Activated CD4-positive, alpha-beta T cell treated with anti-CD3 and anti-CD28 coated beads for 36 hours (primary cell): ENCODE results near the gene SH2D2A. TPM values are rescaled to one million over a fixed set of nuclear protein-coding genes. Genes with fewer than 3 reads are reported as not detected.

Experiments used
- ATAC-seq: fragments of 200-7000 bp; cut with Tn5 transposase; one replicate; pipeline ENCODE4 v1.10.0; 2021; ENCODE audit warnings: mild to moderate bottlenecking, moderate library complexity
- CTCF ChIA-PET: fragments of 350-600 bp; sonication (Branson Sonifier 250); formaldehyde crosslinking; loops from one replicate; lab custom pipeline; 2021; ENCODE audit warnings: antibody characterized with exemption; lab: Charles Lee
- POLR2A ChIA-PET: fragments of 350-600 bp; sonication (Branson Sonifier 250); formaldehyde crosslinking; loops from one replicate; lab custom pipeline; 2021; ENCODE audit warnings: antibody characterized with exemption, inconsistent platforms; lab: Charles Lee
- DNase-seq: peaks from one replicate; pipeline ENCODE4 v3.0.0-alpha.2; 2020
- H3K27ac Mint-ChIP-seq: one replicate; pipeline ENCODE4 v1.8.0; 2021; ENCODE audit warnings: mixed read lengths
- H3K27me3 Mint-ChIP-seq: one replicate; pipeline ENCODE4 v1.8.0; 2021; ENCODE audit warnings: mixed read lengths
- H3K36me3 Mint-ChIP-seq: one replicate; pipeline ENCODE4 v1.8.0; 2021; ENCODE audit warnings: low read depth, mixed read lengths
- H3K4me1 Mint-ChIP-seq: one replicate; pipeline ENCODE4 v1.8.0; 2021; ENCODE audit warnings: mixed read lengths
- H3K4me3 Mint-ChIP-seq: one replicate; pipeline ENCODE4 v1.8.0; 2021; ENCODE audit warnings: mild to moderate bottlenecking, moderate library complexity, mixed read lengths
- H3K9me3 Mint-ChIP-seq: one replicate; pipeline ENCODE4 v1.8.0; 2021; ENCODE audit warnings: low read depth, mixed read lengths
- intact Hi-C, 2 experiments: fragments of 100-400 bp; cut with DNase I in 1 of 2; cut with micrococcal nuclease in 1 of 2; formaldehyde crosslinking; loops; one replicate each; pipeline versions ENCODE4 v1.14.2 to v1.15.1; 2022 to 2024; cut with DNase I, micrococcal nuclease
- total RNA-seq, 2 experiments: library from RNA; stranded (reverse); gene quantifications; one replicate each; pipeline ENCODE4 v1.2.3, GENCODE V29; 2021

Gene SH2D2A
- total RNA-seq, 2 experiments from 2014 or later, result 189 to 211 TPM

DNA sequence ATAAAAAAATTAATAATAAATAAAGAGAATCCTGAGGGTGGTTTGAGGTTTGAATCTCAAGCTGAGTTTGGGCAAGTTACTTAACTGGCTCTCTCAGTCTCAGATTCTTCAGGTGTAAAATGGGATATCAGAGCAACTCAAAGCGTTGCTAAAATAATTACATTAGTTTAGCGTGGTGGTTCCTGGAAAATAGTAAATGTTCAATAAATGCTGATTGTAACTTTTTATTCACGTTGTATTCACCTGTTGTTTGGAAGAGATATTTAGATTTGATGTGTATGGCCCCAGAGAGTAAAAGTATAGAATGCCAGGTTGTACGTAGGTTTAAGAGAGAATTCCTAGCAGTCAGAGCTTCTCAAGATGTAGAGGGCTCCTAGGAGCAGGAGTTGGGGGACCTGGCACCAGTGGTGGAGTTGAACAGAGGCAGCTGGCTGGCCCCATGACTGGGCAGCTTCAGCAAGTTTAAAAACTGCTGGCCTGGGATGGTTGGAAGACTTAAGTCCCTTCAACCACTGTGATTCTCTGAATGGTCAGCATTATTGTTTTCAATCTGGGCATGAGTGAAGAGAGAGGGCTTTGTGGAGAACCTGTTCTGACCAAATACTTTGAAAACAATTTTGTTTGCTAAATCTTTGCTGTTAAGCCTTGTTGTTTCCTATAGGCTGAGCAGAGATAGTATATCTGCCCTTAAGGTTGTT is 26.9 kb downstream of the SH2D2A start:
- DNase-seq, result no peak
- intact Hi-C loops, result no loop called here
- Mint-ChIP-seq H3K9me3 (no peaks in the 10 kb centered on the region), H3K4me1 (peaks cover 5% of the 10 kb centered on the region), H3K36me3 (peaks cover 52% of the 10 kb centered on the region), H3K27me3 (no peaks in the 10 kb centered on the region), H3K4me3 (no peak overlapping the region), H3K27ac (peak overlapping the region; percentile 11)
- ChIA-PET POLR2A (no interaction called here), CTCF (interaction anchor here (0.9 to 2.0 kb wide), 5 partner anchors 9 to 133 kb away, joined by 3 to 8 read pairs (median 3); no protein-coding TSS in a partner anchor)
- ATAC-seq, result no peak

DNA sequence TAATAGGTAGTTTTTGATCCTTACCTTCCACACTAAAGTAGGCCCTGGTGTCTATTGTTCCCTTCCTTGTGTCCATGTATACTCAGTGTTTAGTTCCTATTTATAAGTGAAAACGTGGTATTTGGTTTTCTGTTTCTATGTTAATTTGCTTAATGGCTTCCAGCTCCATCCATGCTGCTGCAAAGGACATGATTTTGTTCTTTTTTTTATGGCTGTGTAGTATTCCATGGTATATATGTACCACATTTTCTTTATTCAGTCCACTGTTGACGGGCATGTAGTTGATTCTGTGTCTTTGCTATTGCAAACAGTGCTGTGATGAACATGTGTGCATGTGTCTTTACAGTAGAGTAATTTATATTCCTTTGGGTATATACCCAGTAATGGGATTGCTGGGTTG is 28.5 kb downstream of the SH2D2A start:
- H3K4me3 Mint-ChIP-seq, result no peak overlapping the region
- no peak for ATAC-seq
- DNase-seq, result no peak
- ChIA-PET CTCF (interaction anchor here (1.9 to 2.0 kb wide), 2 partner anchors 11 to 71 kb away, joined by 4 to 8 read pairs; no protein-coding TSS in a partner anchor), POLR2A (interaction anchor here (0.6 kb wide), 2 partner anchors 57 to 126 kb away, joined by 3 to 6 read pairs; no protein-coding TSS in a partner anchor)
- H3K27ac Mint-ChIP-seq, result no peak overlapping the region
- no peaks in the 10 kb centered on the region for H3K9me3 Mint-ChIP-seq
- H3K36me3 Mint-ChIP-seq, result peaks cover 43% of the 10 kb centered on the region
- H3K27me3 Mint-ChIP-seq, result no peaks in the 10 kb centered on the region
- intact Hi-C loops, result no loop called here
- H3K4me1 Mint-ChIP-seq, result peaks cover 5% of the 10 kb centered on the region

DNA sequence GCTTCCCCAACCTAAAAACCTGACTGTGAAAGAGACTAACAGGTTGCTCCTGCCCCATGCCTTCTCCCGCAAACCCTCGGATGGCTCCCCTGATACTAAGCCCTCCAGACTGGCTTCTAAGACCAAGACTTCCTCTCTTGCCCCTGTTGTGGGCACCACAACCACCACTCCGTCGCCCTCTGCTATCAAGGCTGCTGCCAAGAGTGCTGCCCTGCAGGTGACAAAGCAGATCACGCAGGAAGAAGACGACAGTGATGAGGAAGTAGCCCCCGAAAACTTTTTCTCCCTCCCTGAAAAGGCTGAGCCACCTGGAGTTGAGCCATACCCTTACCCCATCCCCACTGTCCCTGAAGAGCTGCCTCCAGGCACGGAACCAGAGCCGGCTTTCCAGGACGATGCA is 30.0 kb downstream of the SH2D2A start:
- ChIA-PET CTCF (interaction anchor here (1.0 to 1.1 kb wide), 2 partner anchors 9 to 105 kb away, joined by 3 to 5 read pairs; no protein-coding TSS in a partner anchor), POLR2A (no interaction called here)
- H3K27me3 Mint-ChIP-seq, result no peaks in the 10 kb centered on the region
- peaks cover 46% of the 10 kb centered on the region for H3K36me3 Mint-ChIP-seq
- intact Hi-C loops, result no loop called here
- no peak for ATAC-seq
- peaks cover 7% of the 10 kb centered on the region for H3K4me1 Mint-ChIP-seq
- H3K9me3 Mint-ChIP-seq, result no peaks in the 10 kb centered on the region
- H3K4me3 Mint-ChIP-seq, result no peak overlapping the region
- no peak overlapping the region for H3K27ac Mint-ChIP-seq
- DNase-seq, result no peak

DNA sequence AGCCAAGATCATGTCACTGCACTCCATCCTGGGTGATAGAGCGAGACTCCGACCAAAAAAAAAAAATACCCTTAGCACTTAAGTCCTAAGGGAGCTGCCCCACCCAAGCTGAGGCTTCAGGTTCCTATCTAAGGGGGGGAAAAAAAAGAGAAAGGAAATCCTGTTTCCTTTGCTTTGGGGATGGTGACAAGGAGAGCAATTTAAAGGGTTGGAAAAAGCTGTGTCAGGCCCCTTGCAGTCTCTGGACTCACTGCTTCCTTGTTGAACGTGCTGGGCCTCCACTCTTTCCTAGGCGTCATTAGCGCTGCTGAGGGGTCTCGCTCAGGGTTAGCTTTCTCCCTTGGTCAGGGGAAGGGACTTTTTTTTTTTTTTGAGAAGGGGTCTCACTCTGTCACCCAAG is 31.2 kb downstream of the SH2D2A start:
- ChIA-PET CTCF (interaction anchor here (0.7 to 1.3 kb wide), 5 partner anchors 13 to 96 kb away, joined by 3 to 5 read pairs (median 3); partner anchors contain the start of gene NTRK1), POLR2A (no interaction called here)
- no peaks in the 10 kb centered on the region for H3K9me3 Mint-ChIP-seq
- ATAC-seq (no peak), DNase-seq (no peak)
- intact Hi-C loops, result no loop called here
- H3K36me3 Mint-ChIP-seq, result peaks cover 43% of the 10 kb centered on the region
- H3K27me3 Mint-ChIP-seq, result no peaks in the 10 kb centered on the region
- H3K4me1 Mint-ChIP-seq, result peaks cover 15% of the 10 kb centered on the region
- no peak overlapping the region for H3K27ac Mint-ChIP-seq
- no peak overlapping the region for H3K4me3 Mint-ChIP-seq

DNA sequence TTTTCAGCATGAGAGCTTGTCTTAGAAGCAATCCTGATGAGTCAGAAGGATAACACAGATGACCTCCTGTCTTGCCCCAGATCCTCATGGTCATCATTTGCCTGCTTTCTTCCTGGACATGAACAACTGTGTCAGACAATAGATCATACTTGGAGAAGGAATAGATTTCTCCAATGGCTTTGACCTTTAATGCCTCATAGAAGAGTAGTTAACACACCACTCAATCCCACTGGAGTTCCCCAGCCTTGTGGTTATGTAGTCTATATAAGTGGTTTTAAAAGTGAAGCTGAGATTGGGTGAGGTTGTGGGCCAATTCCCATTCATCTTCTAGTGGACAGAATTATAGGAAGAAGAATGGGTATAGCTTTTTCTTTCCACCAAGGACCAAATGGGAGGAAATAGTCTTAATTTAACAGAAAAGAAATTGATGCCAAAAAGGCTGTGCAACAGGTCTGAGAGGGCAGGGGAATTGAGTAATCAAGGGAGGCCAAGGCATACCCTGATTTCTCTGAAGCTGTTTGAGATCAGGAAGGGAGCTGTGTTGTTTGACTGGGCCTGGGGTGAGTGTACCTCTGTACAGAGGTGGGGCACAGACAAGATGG is 35.0 kb downstream of the SH2D2A start:
- Mint-ChIP-seq H3K9me3 (no peaks in the 10 kb centered on the region), H3K36me3 (peaks cover 26% of the 10 kb centered on the region), H3K4me1 (peaks cover 27% of the 10 kb centered on the region), H3K27me3 (no peaks in the 10 kb centered on the region), H3K27ac (no peak overlapping the region), H3K4me3 (no peak overlapping the region)
- ChIA-PET POLR2A (no interaction called here), CTCF (interaction anchor here (0.8 to 3.5 kb wide), 8 partner anchors 10 to 91 kb away, joined by 3 to 19 read pairs (median 4); partner anchors contain the start of genes INSRR and PRCC)
- ATAC-seq, result peak; percentile 61
- intact Hi-C loops, result no loop called here
- no peak for DNase-seq

DNA sequence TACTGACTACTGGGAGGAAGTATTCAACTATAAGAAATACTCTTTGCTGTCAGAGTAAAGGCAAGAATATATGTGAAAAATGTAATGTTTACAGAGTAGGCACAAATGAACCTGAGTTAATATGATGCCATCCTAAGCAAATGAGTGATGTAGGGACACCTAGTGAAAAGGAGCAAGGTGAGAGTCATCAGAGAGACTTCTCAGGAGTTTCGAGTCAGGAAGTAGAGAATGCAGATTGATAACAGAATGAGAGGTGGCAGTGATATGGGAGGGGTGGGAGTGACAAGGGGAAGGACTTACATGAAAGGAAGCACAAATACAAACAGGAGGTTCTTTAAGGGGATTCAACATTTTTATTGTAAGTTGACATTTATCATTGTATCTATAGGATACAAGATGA is 39.1 kb downstream of the SH2D2A start:
- ATAC-seq (peak; percentile 34), DNase-seq (no peak)
- Mint-ChIP-seq H3K36me3 (peaks cover 27% of the 10 kb centered on the region), H3K4me3 (no peak overlapping the region), H3K27me3 (no peaks in the 10 kb centered on the region), H3K4me1 (peaks cover 51% of the 10 kb centered on the region), H3K9me3 (no peaks in the 10 kb centered on the region), H3K27ac (peak overlapping the region; percentile 1)
- intact Hi-C loops, result no loop called here
- POLR2A ChIA-PET, result no interaction called here
- CTCF ChIA-PET, result no interaction called here

DNA sequence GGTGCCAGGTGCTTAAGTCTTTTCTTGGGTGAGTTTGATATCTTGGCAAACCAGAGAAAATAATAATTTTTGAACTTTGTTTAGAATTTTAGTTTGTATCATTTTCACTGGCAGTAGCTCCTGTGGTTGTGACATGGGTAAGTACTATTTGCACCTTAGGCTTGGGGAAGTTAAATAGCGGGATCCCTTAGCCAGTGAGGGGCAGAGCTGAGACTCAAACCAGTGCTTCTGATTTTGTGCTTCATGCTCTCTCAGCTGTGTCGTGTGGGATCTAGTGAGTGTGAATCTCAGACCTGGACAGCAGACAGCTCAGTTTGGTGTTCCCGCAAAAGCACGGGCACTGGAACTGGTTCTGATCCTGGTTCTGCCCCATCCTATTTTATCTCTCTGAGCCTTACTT is 39.7 kb downstream of the SH2D2A start:
- no peaks in the 10 kb centered on the region for H3K9me3 Mint-ChIP-seq
- H3K36me3 Mint-ChIP-seq, result peaks cover 24% of the 10 kb centered on the region
- ChIA-PET POLR2A (no interaction called here), CTCF (interaction anchor here (0.6 to 2.6 kb wide), 4 partner anchors 51 to 391 kb away, joined by 3 to 7 read pairs (median 4); no protein-coding TSS in a partner anchor)
- H3K4me1 Mint-ChIP-seq, result peaks cover 58% of the 10 kb centered on the region
- intact Hi-C loops, result no loop called here
- H3K27ac Mint-ChIP-seq, result peak overlapping the region; percentile 14
- no peaks in the 10 kb centered on the region for H3K27me3 Mint-ChIP-seq
- H3K4me3 Mint-ChIP-seq, result no peak overlapping the region
- DNase-seq (no peak), ATAC-seq (no peak)

DNA sequence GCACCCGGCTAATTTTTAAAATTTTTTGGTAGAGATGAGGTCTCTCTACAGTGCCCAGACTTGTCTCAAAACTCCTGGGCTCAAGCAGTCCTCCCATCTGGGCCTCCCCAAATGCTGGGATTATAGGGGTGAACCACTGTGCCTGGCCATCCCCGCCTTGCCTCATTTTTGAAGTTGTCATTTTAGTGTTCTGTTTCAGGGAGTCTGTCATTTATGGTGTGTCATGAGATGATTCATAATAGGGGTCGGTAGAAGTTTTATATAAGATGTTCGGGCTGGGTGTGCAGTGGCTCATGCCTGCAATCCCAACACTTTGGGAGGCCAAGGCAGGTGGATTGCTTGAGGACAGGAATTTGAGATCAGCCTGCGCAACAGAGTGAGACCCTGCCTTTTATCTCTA is 40.8 kb downstream of the SH2D2A start:
- POLR2A ChIA-PET, result no interaction called here
- Mint-ChIP-seq H3K36me3 (peaks cover 25% of the 10 kb centered on the region), H3K9me3 (no peaks in the 10 kb centered on the region), H3K27ac (peak overlapping the region; percentile 15), H3K4me1 (peaks cover 55% of the 10 kb centered on the region), H3K4me3 (no peak overlapping the region), H3K27me3 (no peaks in the 10 kb centered on the region)
- peak; percentile 26 for DNase-seq
- ATAC-seq, result peak; percentile 63
- CTCF ChIA-PET, result interaction anchor here (1.4 to 2.6 kb wide), 2 partner anchors 21 to 50 kb away, joined by 3 to 7 read pairs; no protein-coding TSS in a partner anchor
- intact Hi-C loops, result no loop called here

DNA sequence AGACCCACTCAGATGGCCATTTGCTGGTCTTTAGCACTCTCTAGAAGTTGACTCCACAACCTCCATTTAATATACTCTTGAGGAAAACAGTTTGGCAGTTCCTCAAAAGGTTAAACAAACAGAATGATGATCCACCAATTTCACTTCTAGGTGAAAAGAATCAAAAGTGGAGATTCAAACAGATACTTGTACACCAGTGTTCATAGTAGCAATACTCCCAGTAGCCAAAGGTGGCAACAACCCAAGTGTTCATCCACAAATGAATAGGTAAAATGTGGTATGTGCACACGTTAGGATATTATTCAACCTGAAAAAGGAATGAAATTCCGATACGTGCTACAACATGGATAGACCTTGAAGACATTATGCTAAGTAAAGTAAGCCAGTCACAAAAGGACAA is 43.0 kb downstream of the SH2D2A start:
- Mint-ChIP-seq H3K36me3 (peaks cover 42% of the 10 kb centered on the region), H3K4me3 (no peak overlapping the region), H3K9me3 (no peaks in the 10 kb centered on the region), H3K27me3 (no peaks in the 10 kb centered on the region), H3K27ac (peak overlapping the region; percentile 52), H3K4me1 (peaks cover 73% of the 10 kb centered on the region)
- DNase-seq (no peak), ATAC-seq (peak; percentile 67)
- intact Hi-C loops, result no loop called here
- ChIA-PET POLR2A (interaction anchor here (1.1 kb wide), 1 partner anchor 34 kb away, joined by 4 read pairs; no protein-coding TSS in a partner anchor), CTCF (interaction anchor here (0.7 to 2.1 kb wide), 3 partner anchors 23 to 91 kb away, joined by 4 to 7 read pairs (median 5); no protein-coding TSS in a partner anchor)

DNA sequence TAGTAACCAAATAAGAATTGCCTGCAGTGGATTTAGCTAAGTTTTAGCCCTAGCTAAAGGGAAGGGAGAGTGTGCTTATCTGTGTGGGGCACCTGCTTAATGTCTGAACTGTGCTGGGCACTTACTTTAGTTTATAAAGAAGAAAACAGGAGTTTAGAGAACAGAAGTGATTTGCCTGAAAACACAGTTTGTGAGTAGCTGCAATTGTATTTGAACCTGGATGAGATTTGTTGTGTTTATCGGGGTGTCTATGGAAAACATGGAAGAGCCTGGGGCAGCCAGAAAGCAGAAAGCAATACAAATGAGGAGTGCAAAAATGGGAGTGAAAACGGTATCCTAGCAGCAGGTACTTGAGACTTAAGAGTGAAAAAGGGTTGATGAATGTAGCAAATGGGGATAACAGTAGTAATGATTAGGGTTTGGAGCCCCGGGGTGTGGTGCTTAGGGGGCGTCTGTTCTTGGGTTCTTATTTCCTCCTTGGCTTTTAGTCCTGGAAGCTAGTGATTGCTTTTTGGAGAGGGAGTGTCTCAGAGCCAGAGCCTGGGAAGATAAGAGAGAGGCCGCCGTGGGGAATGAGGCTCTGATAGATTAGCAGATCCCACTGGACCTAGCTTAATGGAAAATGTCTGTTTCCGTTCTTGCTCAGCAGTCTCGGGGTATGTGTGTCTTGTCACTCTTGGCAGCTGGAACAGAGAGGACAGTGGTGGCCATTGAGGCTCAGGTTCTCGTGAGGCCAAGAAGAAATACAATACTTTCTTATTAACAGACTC is 43.7 kb downstream of the SH2D2A start:
- H3K27me3 Mint-ChIP-seq, result no peaks in the 10 kb centered on the region
- H3K36me3 Mint-ChIP-seq, result peaks cover 45% of the 10 kb centered on the region
- no peaks in the 10 kb centered on the region for H3K9me3 Mint-ChIP-seq
- DNase-seq, result no peak
- POLR2A ChIA-PET, result interaction anchor here (0.7 to 1.1 kb wide), 3 partner anchors 21 to 47 kb away, joined by 3 to 4 read pairs (median 3); partner anchors contain the start of gene HDGF
- no peak overlapping the region for H3K4me3 Mint-ChIP-seq
- intact Hi-C loops, result no loop called here
- no peak for ATAC-seq
- peak overlapping the region; percentile 52 for H3K27ac Mint-ChIP-seq
- CTCF ChIA-PET, result interaction anchor here (0.8 to 8.9 kb wide), 6 partner anchors 21 to 86 kb away, joined by 3 to 128 read pairs (median 6); partner anchors contain the start of genes INSRR, ISG20L2, METTL25B and MRPL24
- H3K4me1 Mint-ChIP-seq, result peaks cover 70% of the 10 kb centered on the region

DNA sequence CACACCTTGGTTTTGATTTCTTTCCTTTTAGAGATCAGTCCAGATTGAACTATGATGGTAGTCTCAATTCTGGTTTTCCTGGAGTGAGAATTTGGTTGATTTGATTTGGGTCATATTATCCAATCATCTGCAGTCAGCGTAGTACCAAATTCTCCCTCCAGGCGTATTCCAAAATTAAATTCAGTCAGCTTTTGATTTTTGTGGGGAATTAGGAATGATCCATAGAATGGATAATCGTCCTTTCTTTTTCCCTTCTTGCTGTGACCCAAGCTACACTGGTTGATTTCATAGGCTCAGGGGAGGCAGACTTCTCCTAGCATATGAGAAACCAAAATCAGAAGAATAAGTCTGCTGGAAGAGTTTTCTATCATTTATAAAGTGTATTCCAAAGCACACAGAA is 44.4 kb downstream of the SH2D2A start:
- no peak overlapping the region for H3K27ac Mint-ChIP-seq
- ChIA-PET POLR2A (no interaction called here), CTCF (interaction anchor here (0.8 to 8.9 kb wide), 7 partner anchors 9 to 87 kb away, joined by 3 to 128 read pairs (median 5); partner anchors contain the start of genes INSRR, ISG20L2, METTL25B and MRPL24)
- H3K4me1 Mint-ChIP-seq, result peaks cover 64% of the 10 kb centered on the region
- DNase-seq, result no peak
- no peaks in the 10 kb centered on the region for H3K9me3 Mint-ChIP-seq
- no peaks in the 10 kb centered on the region for H3K27me3 Mint-ChIP-seq
- intact Hi-C loops, result no loop called here
- H3K36me3 Mint-ChIP-seq, result peaks cover 45% of the 10 kb centered on the region
- ATAC-seq, result no peak
- no peak overlapping the region for H3K4me3 Mint-ChIP-seq
